PFSK-1 (cell line): Measurements from ENCODE around the gene ZSCAN9.

Experiments used
- POLR2AphosphoS5 ChIP-seq: IDR thresholded peaks from 2 replicates; pipeline ENCODE4 v1.6.1; 2012; ENCODE audit warnings: low read depth, mild to moderate bottlenecking, control low read depth, low read length, moderate library complexity
- SIN3A ChIP-seq: IDR thresholded peaks from 2 replicates; pipeline ENCODE4 v1.6.1; 2012; ENCODE audit warnings: mild to moderate bottlenecking, low read length, moderate library complexity, borderline replicate concordance; ENCODE audit not compliant: insufficient read depth

GRCh38 chr6:28267695-28268059 is 42.6 kb downstream of the ZSCAN9 start:
- no peak for TF ChIP-seq POLR2AphosphoS5
- no peak for TF ChIP-seq SIN3A
